IMR-90 (cell line): ENCODE results near the gene ALAD.

ENCODE experiments used
- BHLHE40 ChIP-seq: fragments of 150-350 bp; IDR thresholded peaks from 2 replicates; pipeline ENCODE4 v1.6.1; 2016; ENCODE audit warnings: mild to moderate bottlenecking, low read depth, low read length
- CEBPB ChIP-seq: IDR thresholded peaks from 2 replicates; pipeline ENCODE4 v1.6.1; 2012; ENCODE audit warnings: low read depth, low read length, improper control_type of control experiment
- CTCF ChIP-seq: conservative IDR thresholded peaks from 2 replicates; pipeline ENCODE4 v1.5.1; 2012; ENCODE audit warnings: mild to moderate bottlenecking, low read depth, low read length, improper control_type of control experiment
- ELK1 ChIP-seq: fragments of 150-350 bp; IDR thresholded peaks from 2 replicates; pipeline ENCODE4 v1.6.1; 2016; ENCODE audit warnings: low read depth, mild to moderate bottlenecking, low read length, moderate library complexity, borderline replicate concordance
- FOS ChIP-seq: fragments of 150-350 bp; IDR thresholded peaks from 2 replicates; pipeline ENCODE4 v1.6.1; 2016; ENCODE audit warnings: low read depth, low read length
- NFE2L2 ChIP-seq: fragments of 150-350 bp; IDR thresholded peaks from 2 replicates; pipeline ENCODE4 v1.6.1; 2016; ENCODE audit warnings: low read depth, mild to moderate bottlenecking, low read length
- POLR2A ChIP-seq: IDR thresholded peaks from 2 replicates; pipeline ENCODE4 v1.6.1; 2012; ENCODE audit warnings: mild to moderate bottlenecking, low read depth, low read length
- RAD21 ChIP-seq: IDR thresholded peaks from 2 replicates; pipeline ENCODE4 v1.6.1; 2012; ENCODE audit warnings: low read length, improper control_type of control experiment
- RCOR1 ChIP-seq: IDR thresholded peaks from 2 replicates; pipeline ENCODE4 v1.6.1; 2012; ENCODE audit warnings: mild to moderate bottlenecking, low read length, improper control_type of control experiment; ENCODE audit not compliant: insufficient replicate concordance
- RFX5 ChIP-seq: IDR thresholded peaks from 2 replicates; pipeline ENCODE4 v1.8.0; 2012; ENCODE audit warnings: low read depth, mild to moderate bottlenecking, low read length, moderate library complexity
- SMC3 ChIP-seq: fragments of 150-350 bp; IDR thresholded peaks from 2 replicates; pipeline ENCODE4 v1.6.1; 2016; ENCODE audit warnings: low read depth, mild to moderate bottlenecking, antibody characterized with exemption, low read length, moderate library complexity
- USF2 ChIP-seq: fragments of 150-350 bp; IDR thresholded peaks from 2 replicates; pipeline ENCODE4 v1.6.1; 2017; ENCODE audit warnings: mild to moderate bottlenecking, antibody characterized with exemption, low read length, low read depth

GRCh38 chr9:113417370-113417769 lies 16.3 kb upstream of the ALAD start:
- TF ChIP-seq POLR2A (no peak), CTCF (no peak), BHLHE40 (no peak), RAD21 (no peak), USF2 (no peak), RCOR1 (no peak), ELK1 (no peak), SMC3 (no peak), RFX5 (no peak), CEBPB (no peak), NFE2L2 (no peak), FOS (no peak)
